Ammon's horn (tissue), 1 donor: ENCODE results near the gene MMP23B.
"Not testable (repeated sequence)": the region's sequence is repeated elsewhere in the genome, so short reads cannot be mapped to it uniquely, and the experiment has no call there.

Experiments used
- DNase-seq: peaks from one replicate; pipeline ENCODE4 v3.0.0-alpha.2; 2016; ENCODE audit warnings: low spot score

The MMP23B gene

GRCh38 chr1:1631782-1632420 lies at the start of gene MMP23B:
TSS of gene MMP23B (plus strand) at chr1:1632173. CDS start at chr1:1632219, 46 bp downstream.
- DNase-seq = no peak

- DNase-seq = no peak
Observed at GRCh38 chr1:1582585-1583346, 49.2 kb upstream of the MMP23B start.

GRCh38 chr1:1583347-1584010 lies 48.5 kb upstream of the MMP23B start:
- DNase-seq = no peak

- no peak for DNase-seq
Observed at GRCh38 chr1:1591452-1591851, 40.5 kb upstream of the MMP23B start.

- no peak for DNase-seq
Observed at GRCh38 chr1:1593834-1594601, 38.0 kb upstream of the MMP23B start.

- DNase-seq = no peak
Observed at GRCh38 chr1:1594602-1595260, 37.2 kb upstream of the MMP23B start.

GRCh38 chr1:1595341-1595740 lies 36.6 kb upstream of the MMP23B start:
- not testable (repeated sequence) for DNase-seq

- DNase-seq = no peak
Observed at GRCh38 chr1:1596493-1597274, 35.3 kb upstream of the MMP23B start.

GRCh38 chr1:1597275-1597930 lies 34.6 kb upstream of the MMP23B start:
- DNase-seq = no peak

- no peak for DNase-seq
Observed at GRCh38 chr1:1598051-1598719, 33.8 kb upstream of the MMP23B start.

- no peak for DNase-seq
Observed at GRCh38 chr1:1598720-1599029, 33.3 kb upstream of the MMP23B start.

- DNase-seq = no peak
Observed at GRCh38 chr1:1599030-1599934, 32.7 kb upstream of the MMP23B start.

GRCh38 chr1:1599935-1600860 lies 31.8 kb upstream of the MMP23B start, which contains the start of gene FNDC10:
TSS of gene FNDC10 (minus strand) at chr1:1600135. CDS start at chr1:1600015, 120 bp downstream.
- no peak for DNase-seq

GRCh38 chr1:1600861-1601563 lies 31.0 kb upstream of the MMP23B start:
- no peak for DNase-seq

GRCh38 chr1:1601564-1602303 lies 30.2 kb upstream of the MMP23B start:
- no peak for DNase-seq

- DNase-seq = no peak
Observed at GRCh38 chr1:1602304-1602967, 29.5 kb upstream of the MMP23B start.
